ENCODE measurements around the gene ZNRF3. TPM values are rescaled to one million over a fixed set of nuclear protein-coding genes. Genes with fewer than 3 reads are reported as not detected.

ZNRF3 gene
- total and polyA plus RNA-seq, 7 donors = 2.2 to 8.5 (median 4.9) TPM

DNA sequence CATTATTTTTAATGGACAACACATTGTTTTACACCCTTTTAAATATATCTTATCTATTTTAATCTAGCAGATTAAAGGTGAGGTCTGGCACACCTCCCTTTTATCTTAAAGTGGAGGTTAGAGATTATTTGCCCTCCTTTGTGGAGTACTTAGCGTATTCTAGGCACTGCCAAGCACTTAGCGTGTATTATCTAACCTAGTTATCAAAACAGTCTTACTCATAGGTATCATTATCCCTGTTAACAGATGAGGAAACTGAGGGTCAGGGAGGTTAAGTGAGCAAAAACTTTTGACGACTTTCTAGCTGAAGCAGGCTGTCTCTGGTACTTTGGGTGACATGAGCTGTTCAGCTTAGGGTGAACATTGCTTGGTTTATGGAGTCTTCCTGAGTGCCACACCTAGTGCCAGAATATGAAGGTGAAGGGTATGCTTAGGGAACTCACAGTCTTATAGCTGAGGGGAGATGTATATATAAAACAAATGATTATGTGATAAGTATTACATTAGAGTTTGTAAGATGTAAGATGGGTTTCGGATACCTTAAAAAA, 55.0 kb downstream of the ZNRF3 start:
- Histone ChIP-seq H3K27me3 (ENCODE audit: insufficient read depth in 3 of 3, low read length in 2 of 3) (no peaks in the 10 kb centered on the region), H3K4me1 (peaks cover 18% of the 10 kb centered on the region), H3K27ac (no peak overlapping the region), H3K4me3 (no peak overlapping the region), H3K36me3 (ENCODE audit: insufficient read depth in 1 of 2, low read depth in 1 of 2) (no peaks in the 10 kb centered on the region), H3K9me3 (no peaks in the 10 kb centered on the region)
- 88 to 91% (median 90%) methylated on average over 4 of the region's 4 CpGs for WGBS, 3 donors
- TF ChIP-seq, protein P1, sequence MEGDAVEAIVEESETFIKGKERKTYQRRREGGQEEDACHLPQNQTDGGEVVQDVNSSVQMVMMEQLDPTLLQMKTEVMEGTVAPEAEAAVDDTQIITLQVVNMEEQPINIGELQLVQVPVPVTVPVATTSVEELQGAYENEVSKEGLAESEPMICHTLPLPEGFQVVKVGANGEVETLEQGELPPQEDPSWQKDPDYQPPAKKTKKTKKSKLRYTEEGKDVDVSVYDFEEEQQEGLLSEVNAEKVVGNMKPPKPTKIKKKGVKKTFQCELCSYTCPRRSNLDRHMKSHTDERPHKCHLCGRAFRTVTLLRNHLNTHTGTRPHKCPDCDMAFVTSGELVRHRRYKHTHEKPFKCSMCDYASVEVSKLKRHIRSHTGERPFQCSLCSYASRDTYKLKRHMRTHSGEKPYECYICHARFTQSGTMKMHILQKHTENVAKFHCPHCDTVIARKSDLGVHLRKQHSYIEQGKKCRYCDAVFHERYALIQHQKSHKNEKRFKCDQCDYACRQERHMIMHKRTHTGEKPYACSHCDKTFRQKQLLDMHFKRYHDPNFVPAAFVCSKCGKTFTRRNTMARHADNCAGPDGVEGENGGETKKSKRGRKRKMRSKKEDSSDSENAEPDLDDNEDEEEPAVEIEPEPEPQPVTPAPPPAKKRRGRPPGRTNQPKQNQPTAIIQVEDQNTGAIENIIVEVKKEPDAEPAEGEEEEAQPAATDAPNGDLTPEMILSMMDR (IDR thresholded peaks at IDR 0.05) = no peak
- intact Hi-C loops (cut with DNase I) = no loop called here
- DNase-seq = no peak
- no peak for ATAC-seq

DNA sequence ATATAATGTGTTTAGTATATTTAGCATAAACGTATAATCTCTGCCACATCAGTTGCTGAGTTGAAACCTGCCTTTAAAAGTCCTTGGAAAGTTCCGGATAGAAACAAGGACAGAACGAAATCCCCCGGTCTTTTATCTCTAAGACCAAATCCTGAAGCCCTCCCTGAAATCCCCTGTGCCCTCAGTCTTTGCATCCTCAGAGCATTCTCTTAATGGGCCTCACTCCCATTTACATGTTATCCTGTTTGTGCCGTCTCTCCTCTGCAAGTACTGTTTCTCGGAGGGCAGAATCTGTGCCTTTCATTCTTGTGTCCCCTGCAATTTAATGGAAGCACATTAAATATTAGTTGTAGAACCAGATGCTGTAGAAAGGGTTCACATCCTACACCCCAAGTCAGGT, 56.0 kb downstream of the ZNRF3 start:
- H3K4me1 ChIP-seq = peaks cover 21% of the 10 kb centered on the region
- H3K4me3 ChIP-seq = no peak overlapping the region
- TF ChIP-seq, protein P1 (IDR thresholded peaks at IDR 0.05) = no peak
- no peaks in the 10 kb centered on the region for H3K27me3 ChIP-seq (ENCODE audit: insufficient read depth in 3 of 3, low read length in 2 of 3)
- H3K27ac ChIP-seq = no peak overlapping the region
- no peaks in the 10 kb centered on the region for H3K36me3 ChIP-seq (ENCODE audit: insufficient read depth in 1 of 2, low read depth in 1 of 2)
- intact Hi-C loops (cut with DNase I) = no loop called here
- DNase-seq (no peak), ATAC-seq (no peak)
- WGBS, 3 donors = 75 to 77% (median 76%) methylated on average over 6 of the region's 6 CpGs
- H3K9me3 ChIP-seq = no peaks in the 10 kb centered on the region

DNA sequence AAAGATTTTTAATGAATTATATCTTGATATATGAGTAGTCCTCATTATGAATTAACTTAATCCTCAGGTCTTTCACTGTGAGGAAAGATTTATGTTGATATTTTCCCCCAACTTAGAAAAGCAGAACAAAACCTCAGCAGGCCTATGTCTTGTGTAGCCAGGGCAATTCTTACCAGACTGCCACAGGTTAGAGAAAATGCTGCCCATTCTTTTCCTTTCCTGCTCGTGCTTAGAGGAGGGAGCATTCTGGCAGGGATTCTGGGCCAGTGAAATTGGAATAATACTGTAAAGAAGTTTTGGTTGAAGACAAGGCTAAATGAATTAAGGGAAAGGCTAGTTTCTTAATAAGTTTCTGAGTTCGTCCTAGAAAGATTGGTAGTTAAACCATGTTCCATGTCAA, 56.6 kb downstream of the ZNRF3 start:
- Histone ChIP-seq H3K4me1 (peaks cover 21% of the 10 kb centered on the region), H3K36me3 (ENCODE audit: insufficient read depth in 1 of 2, low read depth in 1 of 2) (no peaks in the 10 kb centered on the region), H3K27ac (no peak overlapping the region), H3K9me3 (no peaks in the 10 kb centered on the region), H3K27me3 (ENCODE audit: insufficient read depth in 3 of 3, low read length in 2 of 3) (no peaks in the 10 kb centered on the region), H3K4me3 (no peak overlapping the region)
- TF ChIP-seq, protein P1 (IDR thresholded peaks at IDR 0.05) = no peak
- 49 to 63% (median 50%) methylated on average over 2 of the region's 2 CpGs for WGBS, 3 donors
- intact Hi-C loops (cut with DNase I) = no loop called here
- DNase-seq (no peak), ATAC-seq (no peak)

DNA sequence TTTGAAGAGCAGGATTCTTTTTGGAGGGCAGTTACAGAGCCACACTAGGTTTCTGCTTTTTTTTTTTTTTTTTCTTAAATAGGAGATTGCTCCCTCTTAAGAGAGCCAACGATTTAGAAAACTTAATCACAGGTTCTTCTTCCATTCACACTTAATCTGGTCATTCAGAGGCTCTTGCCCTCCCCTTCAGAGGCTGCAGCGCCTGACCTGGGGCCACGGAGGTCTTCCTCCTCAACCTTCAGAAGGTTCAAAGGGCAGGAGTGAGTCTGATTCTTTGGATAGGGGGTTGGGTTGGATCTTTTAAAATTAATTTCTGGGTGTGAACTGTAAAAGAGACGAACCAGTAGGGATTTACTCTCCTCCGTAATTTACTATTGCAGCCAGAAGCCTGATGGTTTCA, 57.1 kb downstream of the ZNRF3 start:
- WGBS, 3 donors = 69 to 72% (median 72%) methylated on average over 5 of the region's 5 CpGs
- Histone ChIP-seq H3K4me3 (no peak overlapping the region), H3K27ac (no peak overlapping the region), H3K27me3 (ENCODE audit: insufficient read depth in 3 of 3, low read length in 2 of 3) (no peaks in the 10 kb centered on the region), H3K4me1 (peaks cover 21% of the 10 kb centered on the region), H3K36me3 (ENCODE audit: insufficient read depth in 1 of 2, low read depth in 1 of 2) (no peaks in the 10 kb centered on the region), H3K9me3 (no peaks in the 10 kb centered on the region)
- intact Hi-C loops (cut with DNase I) = no loop called here
- DNase-seq (no peak), ATAC-seq (no peak)
- TF ChIP-seq, protein P1 (IDR thresholded peaks at IDR 0.05) = no peak

DNA sequence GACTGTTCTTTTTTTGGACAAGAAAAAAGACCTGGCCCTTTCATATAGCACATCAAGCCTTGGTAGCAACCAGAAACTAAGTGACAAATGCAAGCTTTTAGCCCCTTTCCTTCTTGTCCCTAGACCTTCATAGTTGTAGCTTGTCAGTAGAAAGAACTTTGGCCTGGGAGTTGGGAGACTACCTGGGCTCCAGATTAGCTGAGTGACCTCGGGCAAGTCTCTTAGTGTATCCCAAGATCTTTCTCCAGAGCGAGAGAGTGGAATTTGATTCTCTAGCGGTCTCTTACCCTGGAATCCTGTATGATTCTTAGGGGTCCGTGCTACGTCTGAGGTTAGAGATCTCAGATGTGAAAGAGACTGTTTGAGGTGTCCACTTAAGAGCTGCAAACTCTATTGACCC, 59.0 kb downstream of the ZNRF3 start:
- ATAC-seq (no peak), DNase-seq (no peak)
- H3K27me3 ChIP-seq (ENCODE audit: insufficient read depth in 3 of 3, low read length in 2 of 3) = no peaks in the 10 kb centered on the region
- no peak overlapping the region for H3K4me3 ChIP-seq
- H3K27ac ChIP-seq = no peak overlapping the region
- 87 to 94% (median 87%) methylated on average over 5 of the region's 5 CpGs for WGBS, 3 donors
- TF ChIP-seq, protein P1 (IDR thresholded peaks at IDR 0.05) = no peak
- H3K9me3 ChIP-seq = peaks cover 6% of the 10 kb centered on the region
- H3K36me3 ChIP-seq (ENCODE audit: insufficient read depth in 1 of 2, low read depth in 1 of 2) = no peaks in the 10 kb centered on the region
- intact Hi-C loops (cut with DNase I) = no loop called here
- peaks cover 14% of the 10 kb centered on the region for H3K4me1 ChIP-seq
